IPS DF 19.7 (cell line): ENCODE measurements around the gene ADCY3.

Experiments used
- DNase-seq: peaks from one replicate; pipeline ENCODE4 v3.0.0-alpha.2; 2013; ENCODE audit warnings: low read depth, low spot score

ADCY3 gene

DNA sequence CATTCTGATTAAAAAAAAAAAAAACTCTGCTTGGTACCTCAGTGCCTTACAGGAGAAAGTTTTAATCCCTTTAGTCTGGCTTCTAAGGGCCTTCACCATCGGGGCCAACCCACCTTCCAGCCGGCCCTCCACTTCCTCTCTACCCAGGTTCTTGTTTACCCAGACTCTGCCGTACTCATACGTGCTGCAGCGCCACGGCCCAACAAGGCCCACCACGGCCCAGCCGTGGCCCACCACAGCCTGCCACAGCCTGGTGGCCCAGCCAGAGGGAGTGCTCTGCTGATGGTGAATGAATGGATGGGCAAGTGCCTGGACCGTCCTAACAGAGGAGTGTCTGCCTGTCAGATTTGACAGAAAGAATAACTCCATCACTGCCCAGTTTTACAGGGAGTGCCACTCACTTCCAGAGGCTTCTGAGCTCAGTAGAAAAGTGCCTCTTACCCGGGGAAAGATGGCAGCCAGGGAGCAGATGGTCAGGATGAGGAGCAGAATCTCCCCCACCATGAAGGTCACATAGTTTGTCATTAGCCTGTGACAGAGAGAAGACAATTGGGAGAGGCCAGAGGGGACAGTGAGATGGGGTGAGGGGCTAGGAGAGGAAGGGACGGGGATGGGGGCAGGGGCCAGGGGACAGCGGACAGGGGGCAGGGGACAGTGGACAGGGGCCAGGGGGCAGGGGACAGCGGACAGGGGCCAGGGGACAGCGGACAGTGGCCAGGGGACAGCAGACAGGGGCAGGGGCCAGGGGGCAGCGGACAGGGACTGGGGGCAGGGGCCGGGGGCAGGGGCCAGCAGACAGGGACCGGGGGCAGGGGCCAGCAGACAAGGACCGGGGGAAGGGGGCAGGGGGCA, 88.6 kb downstream of the ADCY3 start:
- DNase-seq, result no peak

- no peak for DNase-seq
These were observed 89.3 kb downstream of the ADCY3 start for GRCh38 chr2:24830786-24831185.

- no peak for DNase-seq
These were observed 89.7 kb downstream of the ADCY3 start for GRCh38 chr2:24830351-24830750.

- DNase-seq, result no peak
These were observed 91.6 kb downstream of the ADCY3 start for GRCh38 chr2:24828238-24828996.

- peak; percentile 88 for DNase-seq
These were observed 92.5 kb downstream of the ADCY3 start for GRCh38 chr2:24827321-24828237.

DNA sequence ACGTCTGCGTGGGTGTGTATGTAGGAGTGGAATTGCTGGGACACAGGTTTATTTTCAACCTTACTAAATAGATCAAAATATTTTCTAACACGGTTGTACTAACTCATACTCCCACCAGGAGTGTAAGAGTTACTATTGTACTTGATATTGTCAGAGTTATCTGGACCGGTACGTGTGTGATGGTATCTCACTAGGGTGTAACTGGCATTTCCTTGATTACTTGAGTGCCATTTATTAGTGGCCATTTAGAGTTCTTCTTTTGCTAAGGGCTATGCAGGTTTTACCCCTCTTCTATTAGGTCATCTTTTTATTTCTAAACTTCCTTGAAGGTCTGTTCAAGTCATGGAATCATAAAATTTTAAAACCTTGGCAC, 93.3 kb downstream of the ADCY3 start:
- no peak for DNase-seq

DNA sequence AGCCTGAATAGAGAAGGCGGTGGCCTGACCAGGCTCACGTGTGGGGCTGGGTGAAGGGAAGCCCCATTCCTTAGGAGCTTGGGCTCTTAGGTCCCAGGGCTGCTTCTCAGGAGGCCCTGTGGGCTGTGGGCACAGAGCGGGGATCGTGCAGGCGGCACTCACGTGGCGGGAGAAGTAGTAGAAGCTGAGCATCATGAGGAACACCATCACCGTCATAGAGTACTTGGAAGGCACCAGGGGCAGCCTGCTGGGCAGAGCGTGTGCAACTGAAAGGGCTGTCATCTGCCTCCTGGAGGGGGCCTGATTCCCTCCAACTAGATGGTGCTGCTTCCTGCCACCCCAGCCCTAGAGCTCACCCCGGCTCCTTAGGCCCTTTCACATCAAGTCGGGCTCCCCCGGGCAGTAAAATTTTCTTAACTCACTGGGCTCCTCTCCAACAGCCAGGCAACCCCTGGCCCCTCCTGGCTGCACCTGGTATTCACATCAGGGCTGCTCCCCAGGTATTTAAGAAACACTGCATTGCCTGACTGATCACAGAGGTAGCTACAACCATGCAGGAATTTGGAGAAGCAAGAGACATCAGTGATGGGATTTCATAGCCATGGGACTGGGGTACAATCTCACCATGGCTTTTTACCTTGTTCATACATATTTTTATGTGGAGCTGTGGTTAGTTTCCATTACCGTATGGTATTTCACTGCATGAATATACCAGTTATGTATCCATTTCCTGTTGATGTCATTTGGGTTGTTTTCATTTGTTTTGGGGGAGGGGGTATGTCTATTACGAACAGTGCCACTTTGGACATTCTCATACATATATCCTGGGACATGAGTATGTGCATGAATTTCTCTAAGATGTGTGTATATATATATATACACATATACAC, 93.9 kb downstream of the ADCY3 start:
- DNase-seq, result no peak

DNA sequence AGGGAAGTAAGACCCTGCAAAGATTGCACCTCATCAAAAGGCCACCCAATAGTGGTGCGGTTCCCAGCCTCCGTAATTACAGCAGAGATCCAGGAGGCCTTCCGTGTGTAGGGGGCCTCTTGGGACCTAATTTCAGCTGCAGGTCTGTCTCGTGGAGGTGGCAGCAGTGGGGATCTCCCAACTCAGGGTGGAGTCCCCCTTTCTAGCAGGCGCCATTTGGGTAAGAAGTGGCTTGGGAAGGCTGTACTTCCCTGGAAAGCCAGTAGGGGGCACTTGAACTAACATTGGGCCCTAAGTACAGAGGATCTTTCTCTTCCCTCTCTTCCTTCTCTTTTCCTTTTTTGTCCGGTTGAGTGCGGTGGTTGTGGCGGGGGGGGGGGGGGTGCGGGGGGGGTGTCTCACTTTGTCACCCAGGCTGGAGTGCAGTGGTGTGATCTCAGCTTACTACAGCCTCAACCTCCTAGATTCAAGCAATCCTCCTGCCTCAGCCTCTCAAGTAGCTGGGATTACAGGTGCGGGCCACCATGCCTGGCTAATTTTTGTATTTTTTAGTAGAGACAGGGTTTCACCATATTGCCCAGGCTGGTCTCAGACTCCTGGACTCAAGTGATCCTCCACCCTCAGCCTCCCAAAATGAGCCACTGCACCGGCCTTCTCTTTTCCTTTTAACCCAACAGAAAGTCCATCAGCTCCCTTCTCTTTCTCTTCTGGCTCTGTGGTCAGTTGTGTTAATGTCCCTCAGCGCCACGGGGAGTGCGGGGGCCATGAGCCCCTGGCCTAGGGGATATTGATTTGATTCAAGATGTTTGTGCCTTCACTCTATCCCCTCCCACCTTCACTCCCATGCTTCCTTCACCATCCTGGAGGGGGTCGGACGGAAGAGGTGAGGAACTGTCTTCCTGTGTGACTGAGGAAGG, 94.8 kb downstream of the ADCY3 start:
- DNase-seq, result no peak

GRCh38 chr2:24824071-24824588, 95.9 kb downstream of the ADCY3 start:
- DNase-seq, result no peak

DNA sequence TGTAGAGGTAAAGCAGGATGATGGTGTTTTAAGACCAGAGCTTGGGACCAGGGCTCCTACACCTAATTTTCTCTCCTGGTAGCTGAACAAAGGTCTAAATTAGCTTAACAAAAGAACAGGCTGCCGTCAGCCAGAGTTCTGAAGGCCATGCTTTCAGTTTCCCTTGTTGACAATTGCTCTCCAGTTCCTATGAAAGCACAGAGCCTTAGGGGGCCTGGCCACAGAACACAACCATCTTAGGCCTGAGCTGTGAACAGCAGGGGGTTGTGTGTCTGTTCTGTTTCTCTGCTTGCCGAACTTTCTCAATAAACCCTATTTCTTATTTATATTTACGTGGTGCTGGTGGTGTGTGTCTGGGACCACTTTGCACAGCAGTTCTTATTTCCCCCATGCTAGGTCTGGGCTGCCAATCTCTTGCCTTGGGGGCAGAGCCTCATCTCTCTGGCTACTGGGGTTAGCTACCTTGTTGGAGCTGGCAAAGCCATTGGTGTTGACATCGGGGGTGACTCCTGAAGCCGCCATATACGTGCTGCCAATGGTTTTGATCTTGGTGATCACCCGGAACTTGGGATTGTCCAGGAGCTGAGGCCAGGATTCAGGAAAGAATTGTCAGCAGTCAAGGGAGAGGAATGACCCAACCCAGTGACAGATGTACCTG, 97.9 kb downstream of the ADCY3 start:
- peak; percentile 90 for DNase-seq

GRCh38 chr2:24821433-24821891, 98.6 kb downstream of the ADCY3 start:
- no peak for DNase-seq

GRCh38 chr2:24820598-24821432, 99.2 kb downstream of the ADCY3 start:
- DNase-seq, result no peak

DNA sequence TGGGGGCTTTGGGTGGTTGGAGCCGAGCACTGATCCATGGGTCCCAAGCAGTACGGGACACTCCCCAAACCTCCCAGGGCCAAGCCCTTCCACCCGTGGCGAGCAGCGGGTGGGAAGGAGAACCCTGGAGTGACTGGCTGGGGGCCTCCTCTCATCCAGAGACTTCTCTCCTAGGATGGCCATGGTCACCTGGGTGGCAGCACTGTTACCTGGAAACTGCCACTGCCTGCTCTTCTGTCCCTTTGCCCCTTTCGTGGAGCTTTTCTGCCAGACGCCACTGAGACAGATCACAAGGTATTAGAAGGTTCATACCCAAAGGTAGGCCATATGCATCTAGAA, 99.9 kb downstream of the ADCY3 start:
- no peak for DNase-seq

DNA sequence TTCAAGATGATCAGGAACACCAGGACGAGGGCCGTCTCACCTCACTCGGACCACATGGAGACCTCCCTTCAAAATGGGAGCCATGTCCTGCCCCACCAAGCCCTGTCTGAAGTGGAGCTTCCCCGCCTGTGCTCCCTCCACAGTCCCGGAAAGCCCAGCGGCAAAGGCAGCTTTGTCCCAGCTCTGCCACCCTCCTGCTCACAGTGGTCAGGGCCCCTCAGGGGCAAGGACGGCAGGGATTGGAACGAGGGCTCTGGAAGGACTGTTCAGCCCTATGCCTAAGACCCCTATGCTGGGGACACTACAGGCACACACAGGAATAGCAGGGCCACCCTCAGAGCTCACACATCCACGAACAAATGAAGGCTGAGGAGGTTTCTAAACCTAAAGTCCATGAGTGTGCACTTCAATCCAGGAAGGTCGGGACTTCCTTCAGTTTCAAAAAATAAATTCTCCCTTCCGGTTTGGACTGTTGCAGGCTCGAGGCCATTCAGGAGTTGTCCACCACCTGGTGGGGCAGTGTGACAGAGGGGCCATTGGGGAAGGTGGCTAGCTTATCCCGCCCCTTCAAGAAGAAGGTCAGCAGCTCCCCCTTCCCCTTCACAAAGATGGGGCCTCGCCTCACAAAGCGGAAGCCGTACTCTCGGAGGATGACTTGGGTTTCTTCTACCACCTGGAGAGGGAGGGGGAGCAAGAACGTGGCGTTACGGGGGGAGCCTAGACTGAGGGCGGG, 100.4 kb downstream of the ADCY3 start:
- DNase-seq, result no peak

- DNase-seq, result no peak
These were observed 101.3 kb downstream of the ADCY3 start for GRCh38 chr2:24818721-24819167.

- no peak for DNase-seq
These were observed 103.2 kb downstream of the ADCY3 start for GRCh38 chr2:24816884-24817283.

GRCh38 chr2:24816404-24816803, 103.6 kb downstream of the ADCY3 start:
- no peak for DNase-seq
